ENCODE measurements around the gene MROH2B. TPM values are rescaled to one million over a fixed set of nuclear protein-coding genes. Genes with fewer than 3 reads are reported as not detected.
"Not testable (repeated sequence)": the region's sequence is repeated elsewhere in the genome, so short reads cannot be mapped to it uniquely, and the experiment has no call there.

MROH2B gene
- total RNA-seq = not detected in 2 replicates

DNA sequence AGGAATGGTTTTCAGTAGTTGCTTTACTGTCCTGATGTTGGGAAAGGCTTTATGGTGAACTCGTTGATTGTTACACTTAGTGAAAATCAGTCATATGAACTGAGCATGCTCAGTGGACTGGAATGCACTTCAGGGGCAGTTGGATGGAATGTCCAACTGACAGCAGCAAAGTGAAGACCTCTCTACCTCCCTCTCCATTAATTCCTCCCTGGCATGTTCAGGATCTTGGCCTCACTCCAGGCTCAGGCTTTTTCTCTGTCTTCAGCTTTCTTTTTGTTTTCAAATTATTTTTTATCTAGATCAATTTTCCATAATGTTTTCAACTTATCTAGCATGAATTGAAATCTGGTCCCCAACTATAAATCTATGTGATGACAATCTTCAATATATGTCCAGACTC, at the start of gene MROH2B:
Gene MROH2B (minus strand): TSS at position 101 of the 400 bp plus-strand sequence. CDS start 490 bp downstream, outside the sequence.
- DNase-seq = no peak

- no peak for DNase-seq
Measured at GRCh38 chr5:41120600-41120999, 49.5 kb upstream of the MROH2B start.

GRCh38 chr5:41118177-41118576, 47.0 kb upstream of the MROH2B start:
- no peak for DNase-seq

- DNase-seq = no peak
Measured at GRCh38 chr5:41115281-41115680, 44.1 kb upstream of the MROH2B start.

DNA sequence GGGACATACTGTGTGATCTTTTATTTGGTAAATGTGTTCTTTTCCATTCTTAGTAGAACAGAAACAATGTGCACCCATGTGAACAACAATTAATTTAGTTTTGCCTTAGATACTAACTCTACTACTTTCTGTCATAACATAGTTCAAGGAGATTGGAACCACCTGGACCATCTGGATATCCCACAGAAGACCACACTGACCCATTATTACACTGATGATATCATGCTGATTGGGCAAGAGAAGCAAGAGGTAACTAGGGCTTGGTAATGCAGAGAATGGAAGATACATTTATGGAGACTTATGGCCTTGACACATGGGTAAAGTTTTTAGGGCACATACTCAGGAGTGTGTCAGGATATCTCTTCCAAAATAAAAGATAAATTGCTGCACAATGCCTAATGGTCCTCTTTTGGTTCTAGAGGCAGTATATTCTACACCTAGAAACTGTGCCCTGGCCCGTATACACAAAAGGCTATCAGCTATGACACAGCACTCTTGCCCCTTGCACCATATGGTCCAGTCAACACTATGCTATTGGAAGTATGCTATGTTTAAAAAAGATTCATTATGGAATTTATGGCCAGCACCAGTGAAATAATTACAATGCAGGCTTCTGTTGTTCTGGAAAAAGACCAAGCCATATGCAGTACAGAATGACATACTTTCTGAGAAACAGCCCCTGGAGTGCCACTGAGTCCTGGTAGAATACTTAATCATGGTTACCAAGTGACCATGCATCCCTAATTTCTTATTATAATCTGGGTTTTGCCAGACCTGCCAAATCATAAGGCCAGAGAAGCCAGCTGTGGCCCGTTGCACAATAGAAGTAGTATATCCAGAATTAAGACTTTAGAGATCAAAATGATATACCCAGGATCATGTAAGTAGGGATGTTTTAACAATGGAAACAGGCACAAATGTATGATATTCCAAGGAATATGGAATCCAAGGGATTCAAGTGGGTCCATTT, 41.6 kb upstream of the MROH2B start:
- no peak for DNase-seq

DNA sequence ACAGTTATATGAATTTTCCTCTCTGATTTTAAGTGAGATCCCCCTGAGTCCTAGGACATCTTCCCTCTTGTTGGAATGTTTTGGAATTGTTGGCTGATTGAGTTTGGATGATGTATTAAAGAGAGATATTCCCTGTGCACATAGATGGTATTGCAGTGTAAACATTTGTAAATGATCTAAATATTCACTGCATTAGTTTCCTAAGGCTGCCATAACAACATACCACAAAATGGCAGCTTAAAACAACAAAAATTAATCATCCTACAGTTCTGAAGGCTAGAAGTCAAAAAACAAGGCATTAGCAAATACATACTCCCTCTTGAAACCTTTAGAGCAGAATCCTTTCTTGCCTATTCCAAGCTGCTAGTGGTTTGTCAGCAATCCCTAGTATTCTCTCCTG, 38.0 kb upstream of the MROH2B start:
- DNase-seq = no peak

DNA sequence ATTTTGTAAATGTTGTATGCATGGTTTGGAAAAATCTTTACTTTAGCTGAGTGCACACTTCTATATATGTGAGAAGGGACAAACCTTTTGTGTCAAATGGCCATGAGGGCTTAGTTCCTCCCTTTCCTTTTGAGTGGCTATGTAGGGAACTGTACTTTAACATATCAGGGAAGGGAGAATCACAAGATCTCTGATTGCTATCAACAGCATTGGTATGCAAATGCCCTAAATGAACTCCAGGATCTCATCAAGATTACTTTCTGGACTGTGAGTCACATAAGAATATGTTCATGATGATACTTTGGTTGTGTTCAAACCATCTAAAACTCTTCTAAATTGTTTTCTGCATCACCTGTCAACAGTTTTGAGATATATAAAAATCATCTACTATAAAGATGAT, 31.2 kb upstream of the MROH2B start:
- no peak for DNase-seq

- DNase-seq = no peak
Measured at GRCh38 chr5:41097642-41098041, 26.5 kb upstream of the MROH2B start.

GRCh38 chr5:41095324-41096101, 24.4 kb upstream of the MROH2B start:
- no peak for DNase-seq

DNA sequence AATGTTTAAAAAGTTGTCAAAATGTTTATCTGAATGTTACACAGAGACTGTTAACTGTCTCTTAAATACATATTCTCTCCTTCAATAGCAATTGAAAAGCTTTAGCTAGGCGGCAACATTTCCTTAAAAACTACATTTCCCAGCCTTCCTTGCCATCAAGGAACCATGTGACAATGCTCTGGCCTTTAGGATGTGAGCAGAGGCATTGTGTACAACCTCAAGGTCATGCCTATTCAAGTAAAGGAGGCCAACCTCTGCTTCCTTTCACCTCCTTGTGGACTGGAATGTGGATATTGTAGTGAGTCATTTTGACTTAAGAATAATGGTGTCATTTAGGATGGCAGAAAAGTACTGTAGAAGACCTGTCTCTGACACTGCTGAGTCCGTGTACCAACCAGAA, 23.7 kb upstream of the MROH2B start:
- DNase-seq = peak; percentile 1

DNA sequence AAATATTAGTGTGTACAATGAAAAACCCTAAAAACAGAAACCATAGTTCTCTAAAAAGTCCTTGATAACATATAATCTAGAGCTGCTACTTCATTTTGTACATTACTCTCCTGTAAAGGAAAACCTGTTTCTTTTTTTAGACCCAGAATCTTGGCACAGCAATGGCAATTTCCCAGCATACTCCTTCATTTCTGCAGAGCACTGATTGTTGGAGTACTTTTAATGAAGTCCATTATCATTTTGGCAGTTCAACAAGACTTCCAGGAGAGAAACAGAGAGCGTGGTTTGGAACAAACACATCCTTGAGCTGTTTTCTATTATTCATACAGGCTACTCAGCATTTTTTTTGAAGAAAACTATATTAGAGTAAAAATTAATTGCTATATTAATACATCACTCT, 22.7 kb upstream of the MROH2B start:
- DNase-seq = no peak

- no peak for DNase-seq
Measured at GRCh38 chr5:41087461-41087860, 16.3 kb upstream of the MROH2B start.

- DNase-seq = no peak
Measured at GRCh38 chr5:41083306-41083705, 12.2 kb upstream of the MROH2B start.

GRCh38 chr5:41071975-41072374, 833 bp upstream of the MROH2B start:
- no peak for DNase-seq

GRCh38 chr5:41067714-41068568, 3.2 kb downstream of the MROH2B start:
- DNase-seq = no peak

DNA sequence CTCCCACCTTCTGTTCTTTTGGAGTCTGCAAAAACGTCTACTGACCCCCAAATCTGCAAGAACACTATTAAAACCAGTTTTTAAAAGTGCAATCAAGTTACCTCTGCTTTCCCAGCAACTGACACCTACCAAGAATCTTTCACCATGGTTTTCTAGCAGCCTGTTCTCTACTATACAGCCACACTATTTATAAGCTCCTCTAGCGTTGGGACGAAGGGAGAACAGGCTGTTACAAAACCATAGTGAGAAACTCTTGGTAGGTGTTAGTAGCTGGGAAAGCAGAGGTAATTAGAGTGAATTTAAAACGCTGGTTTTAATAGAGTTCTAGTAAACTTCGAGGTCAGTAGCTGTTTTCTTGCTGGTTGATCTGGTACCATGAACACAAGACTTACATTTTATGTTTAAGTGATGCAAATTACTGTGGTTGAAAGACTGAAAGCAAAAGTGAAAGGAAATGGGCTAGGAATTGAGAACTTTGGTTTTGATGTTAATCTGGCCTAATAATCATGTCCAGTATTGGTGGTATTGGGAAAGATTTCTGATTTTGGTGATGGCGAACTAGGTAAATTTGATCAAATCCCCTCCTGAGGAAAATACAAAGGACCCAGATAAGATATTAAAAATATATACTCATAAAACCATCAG, 5.3 kb downstream of the MROH2B start:
- no peak for DNase-seq

DNA sequence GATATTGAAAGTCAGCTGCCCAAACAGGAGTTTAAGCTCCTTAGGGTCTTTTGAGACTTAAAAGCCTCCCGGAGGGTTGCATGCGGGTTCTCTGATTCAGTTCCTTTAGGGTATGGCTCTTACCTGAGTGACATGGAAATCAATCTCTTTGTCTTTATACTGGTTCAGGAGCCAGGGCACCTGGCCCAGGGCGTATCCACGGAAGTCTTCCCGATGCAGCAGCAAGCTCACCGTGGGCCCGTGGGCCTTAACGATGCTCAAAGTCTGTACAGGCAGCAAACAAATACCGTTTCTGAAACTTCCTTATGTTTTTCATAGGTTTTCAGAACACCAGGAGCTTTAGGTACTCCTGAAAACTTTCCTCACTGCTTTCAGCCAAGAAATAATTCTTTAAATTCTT, 13.2 kb downstream of the MROH2B start:
- DNase-seq = no peak

DNA sequence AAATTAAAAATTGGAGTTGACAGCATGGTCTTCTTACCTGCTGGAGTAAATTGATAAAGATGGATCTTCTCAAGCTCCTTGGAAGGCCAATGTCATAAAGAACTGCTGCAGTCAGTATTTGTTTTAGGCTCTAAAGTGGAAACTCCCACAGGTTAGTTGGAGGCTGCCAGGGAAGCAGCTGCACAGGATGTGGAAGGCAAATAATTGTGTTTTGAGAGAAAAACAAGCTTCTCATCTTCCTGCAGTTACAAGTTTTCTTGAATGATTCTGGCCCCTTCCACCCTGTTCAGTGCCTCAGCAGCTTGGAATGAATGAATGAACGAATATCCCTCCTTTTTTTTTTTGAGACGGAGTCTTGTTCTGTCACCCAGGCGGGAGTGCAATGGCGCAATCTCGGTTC, 13.9 kb downstream of the MROH2B start:
- peak; percentile 31 for DNase-seq

DNA sequence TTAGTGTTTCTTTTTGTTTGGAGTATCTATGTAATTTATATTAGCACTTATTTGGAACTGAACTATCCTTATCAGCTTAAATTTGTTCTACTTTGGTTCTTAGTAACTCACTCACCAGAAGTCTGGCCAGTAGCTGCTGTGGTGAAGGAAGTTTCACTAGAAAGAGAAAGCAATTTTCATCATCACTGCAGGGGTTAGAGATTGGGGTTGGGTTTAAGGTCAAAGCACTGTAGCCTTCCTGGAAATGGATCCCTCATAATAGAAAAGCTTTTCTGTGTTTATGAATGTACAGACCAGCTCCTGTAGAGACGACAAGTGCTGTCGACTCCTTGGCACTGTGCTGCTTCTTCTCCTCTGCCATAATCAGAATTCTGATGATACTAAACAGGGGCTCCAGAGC, 22.2 kb downstream of the MROH2B start:
- no peak for DNase-seq

GRCh38 chr5:41043109-41043747, 27.9 kb downstream of the MROH2B start:
- DNase-seq = no peak

DNA sequence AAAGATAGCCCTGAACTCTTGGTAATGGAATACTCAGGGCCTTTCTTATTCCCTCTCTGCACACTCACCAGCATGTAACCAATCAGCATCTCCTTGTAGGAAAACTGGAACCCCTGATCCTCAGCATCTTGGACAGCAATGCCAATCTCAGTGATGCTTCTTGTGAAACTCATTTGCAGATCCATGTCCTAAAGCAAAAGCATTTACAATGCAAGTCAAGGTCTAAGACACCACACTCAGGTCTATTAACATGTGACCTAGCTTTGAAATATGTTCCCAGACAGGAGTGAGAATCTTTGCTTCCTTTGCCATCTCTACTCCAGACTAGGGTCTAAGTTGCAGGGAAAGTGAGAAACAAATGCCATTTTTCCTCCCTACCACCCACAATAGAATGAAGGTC, 38.2 kb downstream of the MROH2B start:
- no peak for DNase-seq

DNA sequence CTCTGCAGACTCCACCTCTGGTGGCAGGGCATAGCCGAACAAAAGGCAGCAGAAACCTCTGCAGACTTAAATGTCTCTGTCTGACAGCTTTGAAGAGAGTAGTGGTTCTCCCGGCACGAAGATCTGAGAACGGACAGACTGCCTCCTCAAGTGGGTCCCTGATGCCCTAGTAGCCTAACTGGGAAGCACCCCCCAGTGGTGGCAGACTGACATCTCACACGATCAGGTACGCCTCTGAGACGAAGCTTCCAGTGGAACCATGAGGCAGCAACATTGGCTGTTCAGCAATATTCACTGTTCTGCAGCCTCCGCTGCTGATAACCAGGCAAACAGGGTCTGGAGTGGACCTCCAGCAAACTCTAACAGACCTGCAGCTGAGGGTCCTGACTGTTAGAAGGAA, 48.5 kb downstream of the MROH2B start:
- not testable (repeated sequence) for DNase-seq

Measured in dermis blood vessel endothelial cell (primary cell).